K562 (cell line): Measurements from ENCODE around the gene ZNF521. TPM values are rescaled to one million over a fixed set of nuclear protein-coding genes. Genes with fewer than 3 reads are reported as not detected.

ENCODE experiments used
- ATAC-seq: fragments of 200-7000 bp; cut with Tn5 transposase; 3 replicates; pipeline ENCODE4 v1.9.1; 2020; ENCODE audit warnings: moderate library complexity
- BruUV-seq: library from RNA; stranded (reverse); fragments of 400-500 nt; replicated peaks from 2 replicates; lab custom pipeline; 2021; lab: Mats Ljungman, UMichigan
- CTCF ChIA-PET: fragments of 300-600 bp; formaldehyde crosslinking; extraction: SDS; loops from one replicate; lab custom pipeline; 2021; ENCODE audit warnings: low intra/inter-chr PET ratio; lab: Yijun Ruan, JAX
- POLR2A ChIA-PET: fragments of 300-600, 350-650 bp; sonication (Branson Sonifier 250); formaldehyde crosslinking; extraction: SDS; loops from one replicate; lab custom pipeline; 2021; ENCODE audit warnings: antibody characterized with exemption, inconsistent platforms; lab: Yijun Ruan, JAX
- DNase-seq, 4 experiments: peaks; one replicate each; pipeline versions ENCODE4 v3.0.0 to v3.0.0-alpha.2; 2011 to 2018; ENCODE audit warnings: low spot score in 3 of 4, mixed read lengths in 3 of 4; ENCODE audit errors: extremely low read depth in 1 of 4
- FAIRE-seq: peaks from 2 replicates; lab custom pipeline; 2011; peaks lifted over from hg19 to GRCh38; lab: Jason Lieb, UNC
- H2AFZ ChIP-seq: 2 replicates; pipeline ENCODE4 v1.6.0; 2011; ENCODE audit warnings: low read depth, low read length, control low read depth, inconsistent platforms
- H3K27ac ChIP-seq: fragments of 200-600 bp; 3 replicates; pipeline ENCODE4 v1.8.0; 2011; ENCODE audit warnings: low read depth, mild to moderate bottlenecking, control low read depth, inconsistent platforms, low read length, moderate library complexity, mixed read lengths; ENCODE audit errors: extremely low read depth
- H3K27me3 ChIP-seq, 2 experiments: fragments of 300-600 bp in 1 of 2; 2 replicates in 1 of 2; 3 replicates in 1 of 2; pipeline versions ENCODE4 v1.6.0 to v1.8.0; 2011; ENCODE audit warnings: inconsistent platforms in 2 of 2, low read length in 2 of 2, mild to moderate bottlenecking in 1 of 2, mixed read lengths in 1 of 2, moderate library complexity in 1 of 2; ENCODE audit not compliant: control insufficient read depth in 2 of 2, insufficient read depth in 2 of 2
- H3K36me3 ChIP-seq: fragments of 300-600 bp; 3 replicates; pipeline ENCODE4 v1.8.0; 2011; ENCODE audit warnings: mild to moderate bottlenecking, low read length, inconsistent platforms; ENCODE audit not compliant: control insufficient read depth, insufficient read depth
- H3K4me1 ChIP-seq, 2 experiments: fragments of 200-600 bp in 1 of 2; replicated peaks in 1 of 2; 2 replicates in 1 of 2; 3 replicates in 1 of 2; pipeline versions ENCODE4 v1.5.1 to v1.8.0; 2011; ENCODE audit warnings: inconsistent platforms in 2 of 2, low read length in 2 of 2, mild to moderate bottlenecking in 1 of 2, mixed read lengths in 1 of 2, moderate library complexity in 1 of 2; ENCODE audit not compliant: control insufficient read depth in 2 of 2, insufficient read depth in 2 of 2
- H3K4me2 ChIP-seq: 2 replicates; pipeline ENCODE4 v1.6.1; 2011; ENCODE audit warnings: low read length, control low read depth, inconsistent platforms, mixed read lengths; ENCODE audit not compliant: insufficient read depth
- H3K4me3 ChIP-seq: fragments of 200-600 bp; sonication (generic), shearing (Covaris generic); 2 replicates; pipeline ENCODE4 v1.5.1; 2016; ENCODE audit warnings: control low read depth, inconsistent platforms
- H3K79me2 ChIP-seq: fragments of 200-600 bp; 3 replicates; pipeline ENCODE4 v1.8.0; 2011; ENCODE audit warnings: low read length, inconsistent platforms; ENCODE audit not compliant: control insufficient read depth, insufficient read depth
- H3K9ac ChIP-seq, 2 experiments: 2 replicates each; pipeline versions ENCODE4 v1.6.0 to v1.6.1; 2011; ENCODE audit warnings: low read depth in 2 of 2, low read length in 2 of 2, control low read depth in 1 of 2, inconsistent platforms in 1 of 2, mild to moderate bottlenecking in 1 of 2, mixed read lengths in 1 of 2; ENCODE audit not compliant: insufficient read depth in 1 of 2
- H3K9me1 ChIP-seq: one replicate; pipeline ENCODE4 v1.6.0; 2011; ENCODE audit warnings: inconsistent platforms, mild to moderate bottlenecking, low read length, moderate library complexity; ENCODE audit not compliant: control insufficient read depth, insufficient read depth
- H3K9me3 ChIP-seq: replicated peaks from 2 replicates; pipeline ENCODE4 v1.5.1; 2011; ENCODE audit warnings: low read depth, low read length, inconsistent platforms; ENCODE audit not compliant: control insufficient read depth, insufficient read depth
- H4K20me1 ChIP-seq: replicated peaks from 2 replicates; pipeline ENCODE4 v1.6.1; 2011; ENCODE audit warnings: low read length, inconsistent platforms, mixed read lengths; ENCODE audit not compliant: control insufficient read depth, insufficient read depth
- BRF2 ChIP-seq: IDR thresholded peaks from 3 replicates; pipeline ENCODE4 v1.6.1; 2011; ENCODE audit warnings: borderline replicate concordance, mild to moderate bottlenecking; ENCODE audit not compliant: insufficient read length, insufficient read depth
- CSDE1 ChIP-seq, 2 experiments: fragments of 450-650 bp; IDR thresholded peaks; 2 replicates each; pipeline ENCODE4 v1.6.1; 2016; ENCODE audit warnings: mild to moderate bottlenecking in 1 of 2
- DNMT1 ChIP-seq: fragments of 450-650 bp; IDR thresholded peaks from 2 replicates; pipeline ENCODE4 v1.6.1; 2016; ENCODE audit warnings: antibody characterized with exemption, mild to moderate bottlenecking
- FOXJ2 ChIP-seq: fragments of 200-800 bp; sonication (Bioruptor generic); IDR thresholded peaks from 2 replicates; pipeline ENCODE4 v1.6.1; 2016; ENCODE audit warnings: missing genetic modification characterization, missing compliant biosample characterization
- HOMEZ ChIP-seq: fragments of 250-450 bp; sonication (Bioruptor Pico); IDR thresholded peaks from 2 replicates; pipeline ENCODE4 v1.4.0; 2020; ENCODE audit warnings: mild to moderate bottlenecking, moderate library complexity
- KAT2B ChIP-seq: IDR thresholded peaks from one replicate; pipeline ENCODE4 v1.6.1; 2012; ENCODE audit warnings: low read depth, mild to moderate bottlenecking, control low read depth, inconsistent platforms, low read length, moderate library complexity
- RAD21 ChIP-seq, 2 experiments: fragments of 250-450 bp in 1 of 2; fragments of 450-650 bp in 1 of 2; sonication (Bioruptor Pico) in 1 of 2; formaldehyde crosslinking in 1 of 2; IDR thresholded peaks in 1 of 2; conservative IDR thresholded peaks in 1 of 2; 2 replicates each; pipeline versions ENCODE4 v1.4.0 to v1.8.0; 2020 to 2022; ENCODE audit warnings: mild to moderate bottlenecking in 2 of 2, moderate library complexity in 1 of 2
- WGBS: fragments of 100-300 bp; shearing (Covaris generic); methylation state at CpG from one replicate; pipeline ENCODE4 v1.1.6; 2016; ENCODE audit warnings: low coverage, mixed read lengths; ENCODE audit not compliant: insufficient coverage; ENCODE audit errors: missing lambda C conversion rate; 5-methylcytosine and 5-hydroxymethylcytosine counted together
- in situ Hi-C: fragments of 300-500 bp; cut with MboI; formaldehyde crosslinking; loops from 4 replicates; pipeline ENCODE4 v1.15.0; 2018; ENCODE audit warnings: inconsistent platforms, mixed read lengths
- intact Hi-C: fragments of 100-400 bp; cut with micrococcal nuclease; formaldehyde crosslinking; loops from 2 replicates; pipeline ENCODE4 v1.14.2; 2022
- polyA plus RNA-seq, 8 experiments: library from polyadenylated mRNA; depleted of rRNA in 4 of 8; stranded (reverse) in 5 of 8; unstranded in 3 of 8; fragments of >200 nt; fragmentation: Nextera tagmentation in 2 of 8; fragmentation: Illumina TruSeq in 1 of 8; extraction: Ambion mirVana in 2 of 8; extraction: Trizol in 1 of 8; gene quantifications; 2 replicates each; pipeline versions ENCODE4 v1.2.1 to v1.2.3, GENCODE V29; 2011 to 2014; ENCODE audit warnings: inconsistent platforms in 1 of 8, missing spikeins in 1 of 8
- total RNA-seq, 7 experiments: library from RNA; depleted of rRNA in 6 of 7; stranded (reverse); fragments of >200 nt in 6 of 7; fragmentation: Illumina TruSeq in 2 of 7; extraction: Trizol in 2 of 7; gene quantifications; 2 replicates each; pipeline versions ENCODE4 v1.2.1 to v1.2.3, GENCODE V29; 2011 to 2021; ENCODE audit warnings: low replicate concordance in 1 of 7
- TF ChIP-seq, protein P1 (sequence below): fragments of 450-650 bp; formaldehyde crosslinking; IDR thresholded peaks from 2 replicates; pipeline ENCODE4 v1.4.0; 2022; ENCODE audit warnings: missing genetic modification characterization

The ZNF521 gene
- total and polyA plus RNA-seq, 9 of the 15 experiments (the other 6 are each of a cell fraction or from before 2014, with no cell fraction given): 1.2 to 5.8 (median 1.6) TPM

DNA sequence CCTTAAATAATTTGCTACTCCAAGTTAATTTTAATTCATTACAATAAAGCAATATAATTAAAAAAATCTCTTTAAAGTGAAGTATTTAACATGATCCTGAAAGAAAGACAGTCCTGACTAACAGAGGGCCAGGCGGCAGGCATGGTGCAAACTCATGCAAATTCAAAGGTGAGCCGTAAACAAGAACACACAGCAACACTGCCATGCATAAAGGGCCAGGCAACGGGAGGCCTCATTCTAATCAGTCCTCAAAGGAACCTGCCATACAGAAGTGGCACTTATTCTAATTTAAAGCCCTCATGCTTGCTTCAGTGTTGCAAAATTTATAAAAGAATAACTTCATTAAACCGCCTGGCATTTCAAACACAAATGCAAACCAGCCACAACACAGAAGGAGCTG lies 277.0 kb downstream of the ZNF521 start:
- no peaks in the 10 kb centered on the region for H4K20me1 ChIP-seq
- H2AFZ ChIP-seq: no peak overlapping the region
- ChIA-PET POLR2A (no interaction called here), CTCF (no interaction called here)
- no peaks in the 10 kb centered on the region for H3K79me2 ChIP-seq
- intact Hi-C loops: no loop called here
- 2% methylated on average over 4 of the region's 4 CpGs for WGBS
- no peak for DNase-seq
- no peak overlapping the region for H3K4me2 ChIP-seq
- no TSS peak for BruUV-seq
- no peak for FAIRE-seq
- H3K9me1 ChIP-seq: no peaks in the 10 kb centered on the region
- H3K36me3 ChIP-seq: no peaks in the 10 kb centered on the region
- in situ Hi-C loops: no loop called here
- no peak overlapping the region for H3K27ac ChIP-seq
- ATAC-seq: no peak
- H3K27me3 ChIP-seq: no peaks in the 10 kb centered on the region; a peak in 1 of 5 replicates
- H3K4me3 ChIP-seq: no peak overlapping the region
- H3K9ac ChIP-seq: no peak overlapping the region
- TF ChIP-seq FOXJ2 (tag) (no peak), KAT2B (no peak), CSDE1 (IDR thresholded peaks at IDR 0.05) (no peak), HOMEZ (CRISPR knock-in tag) (no peak), DNMT1 (no peak), BRF2 (no peak), RAD21 (CRISPR knock-in tag; conservative IDR thresholded peaks at IDR 0.05 in 1 of 2, IDR thresholded peaks at IDR 0.05 in 1 of 2) (no peak)
- TF ChIP-seq, protein P1, sequence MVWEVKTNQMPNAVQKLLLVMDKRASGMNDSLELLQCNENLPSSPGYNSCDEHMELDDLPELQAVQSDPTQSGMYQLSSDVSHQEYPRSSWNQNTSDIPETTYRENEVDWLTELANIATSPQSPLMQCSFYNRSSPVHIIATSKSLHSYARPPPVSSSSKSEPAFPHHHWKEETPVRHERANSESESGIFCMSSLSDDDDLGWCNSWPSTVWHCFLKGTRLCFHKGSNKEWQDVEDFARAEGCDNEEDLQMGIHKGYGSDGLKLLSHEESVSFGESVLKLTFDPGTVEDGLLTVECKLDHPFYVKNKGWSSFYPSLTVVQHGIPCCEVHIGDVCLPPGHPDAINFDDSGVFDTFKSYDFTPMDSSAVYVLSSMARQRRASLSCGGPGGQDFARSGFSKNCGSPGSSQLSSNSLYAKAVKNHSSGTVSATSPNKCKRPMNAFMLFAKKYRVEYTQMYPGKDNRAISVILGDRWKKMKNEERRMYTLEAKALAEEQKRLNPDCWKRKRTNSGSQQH (CRISPR knock-in tag): no peak
- TF ChIP-seq, all 486 proteins: peak for 0
- Histone ChIP-seq H3K9me3 (no peaks in the 10 kb centered on the region), H3K4me1 (no peaks in the 10 kb centered on the region)
